GM13976 (cell line): Measurements from ENCODE around the gene CUX1.

Experiments used
- DNase-seq: peaks from one replicate; pipeline ENCODE4 v3.0.0; 2012; ENCODE audit warnings: low spot score
- CTCF ChIP-seq: IDR thresholded peaks from 2 replicates; pipeline ENCODE4 v1.5.1; 2012; ENCODE audit warnings: borderline replicate concordance, mild to moderate bottlenecking; ENCODE audit not compliant: insufficient read depth; ENCODE audit errors: extremely low read depth, missing control alignments, control extremely low read depth
- in situ Hi-C: fragments of 300-500 bp; cut with MboI; formaldehyde crosslinking; loops from one replicate; pipeline ENCODE4 v1.12.0; 2022; ENCODE audit warnings: low sequenced_read_pairs, mixed read lengths, inconsistent platforms; ENCODE audit not compliant: unreplicated experiment

Gene CUX1

GRCh38 chr7:102061981-102062390 is 244.6 kb downstream of the CUX1 start:
- peak; percentile 89 for DNase-seq
- in situ Hi-C loops: no loop called here
- no peak for TF ChIP-seq CTCF

- DNase-seq: no peak
- in situ Hi-C loops: no loop called here
- TF ChIP-seq CTCF: no peak
Observed at GRCh38 chr7:102063690-102064180, 246.3 kb downstream of the CUX1 start.

- TF ChIP-seq CTCF: no peak
- no peak for DNase-seq
- in situ Hi-C loops: no loop called here
Observed at GRCh38 chr7:102064361-102065025, 247.1 kb downstream of the CUX1 start.

GRCh38 chr7:102065226-102065625 is 247.8 kb downstream of the CUX1 start:
- in situ Hi-C loops: no loop called here
- DNase-seq: no peak
- TF ChIP-seq CTCF: no peak

GRCh38 chr7:102066476-102066875 is 249.1 kb downstream of the CUX1 start:
- TF ChIP-seq CTCF: no peak
- no peak for DNase-seq
- in situ Hi-C loops: no loop called here

- in situ Hi-C loops: no loop called here
- no peak for DNase-seq
- no peak for TF ChIP-seq CTCF
Observed at GRCh38 chr7:102068846-102069245, 251.4 kb downstream of the CUX1 start.
